ENCODE data around the gene PTPN3.

The PTPN3 gene

DNA sequence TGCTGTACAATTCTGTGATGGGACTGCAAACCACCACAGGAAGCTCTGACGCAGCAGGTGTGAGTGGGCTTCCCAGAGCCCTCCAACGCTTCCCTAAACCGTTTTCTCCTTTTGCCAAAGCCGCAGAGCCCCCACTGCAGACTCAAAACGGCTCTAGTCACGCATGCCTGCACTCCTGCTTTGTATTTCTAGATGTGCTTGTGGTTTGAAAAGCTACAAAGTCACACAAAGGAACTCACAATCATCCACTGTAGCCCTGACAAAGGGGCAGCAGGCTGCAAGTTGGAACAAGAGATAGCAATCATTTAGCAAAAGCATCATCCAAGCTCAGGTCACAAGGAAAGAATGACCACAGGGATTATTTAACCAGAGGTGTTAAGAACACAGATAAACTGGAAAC, 79.3 kb downstream of the PTPN3 start:
- peak; percentile 8 for DNase-seq

DNA sequence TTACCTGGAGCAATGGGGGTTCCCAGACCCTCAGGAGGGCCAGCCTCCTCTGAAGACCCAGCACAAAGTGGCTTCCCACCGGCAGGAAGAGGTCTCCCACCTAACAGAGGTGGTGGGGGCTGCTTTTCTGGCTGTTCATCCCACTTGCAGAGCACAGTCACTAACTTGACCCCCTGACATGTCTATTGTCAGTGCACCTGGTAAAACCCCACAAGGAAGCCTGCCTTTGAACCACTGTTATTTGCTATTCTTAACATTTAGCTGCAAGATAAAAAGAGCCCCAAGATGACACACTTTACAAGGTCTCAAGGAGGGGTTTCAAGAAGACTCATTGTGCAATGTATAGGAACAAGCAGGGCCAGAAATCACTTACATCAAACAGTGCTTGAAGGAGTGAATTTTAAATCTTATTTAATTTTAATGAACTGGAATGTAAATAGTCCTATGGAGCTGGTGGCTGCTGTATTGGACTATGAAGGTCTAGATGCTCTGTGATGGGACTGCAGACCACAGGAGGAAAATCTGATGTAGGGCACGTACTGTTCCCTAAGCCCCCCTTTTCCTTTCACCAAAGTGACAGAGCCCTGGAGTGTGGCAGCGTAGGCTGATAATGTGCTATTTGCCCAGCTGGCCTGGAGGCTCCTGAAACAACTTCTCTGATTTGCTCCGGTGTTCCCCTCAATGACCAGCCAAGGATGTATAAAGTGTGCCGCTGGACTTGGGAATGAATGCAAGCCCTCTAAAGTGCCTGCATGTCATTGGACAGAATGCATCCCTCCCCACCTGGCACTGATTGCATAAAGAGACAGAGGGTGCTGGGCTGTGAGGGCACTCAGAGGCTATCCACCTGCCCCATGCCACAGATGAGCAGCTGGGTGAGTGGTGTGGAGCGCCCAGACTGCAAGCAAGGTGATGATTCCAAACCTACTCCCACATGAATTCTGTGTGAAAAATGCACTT, 80.2 kb downstream of the PTPN3 start:
- DNase-seq = no peak

DNA sequence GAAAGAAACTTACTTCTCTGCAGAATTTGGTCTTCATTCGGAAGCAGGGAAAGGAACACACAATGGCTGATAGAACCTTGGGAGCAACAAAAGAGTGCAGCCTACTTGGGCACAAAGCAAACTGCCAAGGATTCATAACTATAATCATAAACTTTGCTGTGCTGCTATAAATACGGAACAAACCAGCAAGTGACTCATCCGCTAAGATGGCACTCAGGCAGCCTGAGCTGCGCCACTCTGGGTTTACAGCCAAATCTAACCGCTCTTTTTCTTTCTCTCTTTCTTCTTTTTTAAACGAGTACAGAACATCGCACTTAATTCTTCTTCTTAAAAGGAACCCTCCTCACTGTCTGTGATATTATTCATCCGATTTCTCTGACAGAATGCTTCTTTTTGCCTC, 81.1 kb downstream of the PTPN3 start:
- DNase-seq = no peak

DNA sequence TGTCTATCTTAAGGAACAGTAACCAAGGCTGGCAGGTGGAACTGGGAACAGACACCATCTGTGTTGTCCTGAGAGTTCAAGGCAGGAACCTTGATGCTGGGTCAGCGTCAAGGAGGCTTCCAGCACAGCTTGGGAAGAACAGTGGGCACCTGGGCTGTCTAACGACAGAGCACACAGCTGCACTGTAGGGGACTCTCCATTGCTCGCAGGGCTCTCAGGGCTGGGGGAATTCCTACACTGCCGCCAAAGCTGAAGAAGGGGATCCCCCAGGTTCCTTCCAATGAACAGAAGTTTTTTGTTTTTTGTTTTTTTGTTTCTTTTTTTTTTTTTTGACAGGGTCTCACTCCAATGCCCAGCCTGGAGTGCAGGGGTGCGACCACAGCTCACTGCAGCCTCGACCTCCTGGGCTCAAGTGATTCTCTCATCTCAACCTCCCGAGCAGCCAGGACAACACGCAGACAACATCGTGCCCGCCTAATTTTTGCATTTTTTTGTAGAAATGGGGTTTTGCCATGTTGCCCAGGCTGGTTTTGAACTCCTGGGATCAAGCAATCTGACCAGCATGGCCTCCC, 81.9 kb downstream of the PTPN3 start:
- DNase-seq = no peak

DNA sequence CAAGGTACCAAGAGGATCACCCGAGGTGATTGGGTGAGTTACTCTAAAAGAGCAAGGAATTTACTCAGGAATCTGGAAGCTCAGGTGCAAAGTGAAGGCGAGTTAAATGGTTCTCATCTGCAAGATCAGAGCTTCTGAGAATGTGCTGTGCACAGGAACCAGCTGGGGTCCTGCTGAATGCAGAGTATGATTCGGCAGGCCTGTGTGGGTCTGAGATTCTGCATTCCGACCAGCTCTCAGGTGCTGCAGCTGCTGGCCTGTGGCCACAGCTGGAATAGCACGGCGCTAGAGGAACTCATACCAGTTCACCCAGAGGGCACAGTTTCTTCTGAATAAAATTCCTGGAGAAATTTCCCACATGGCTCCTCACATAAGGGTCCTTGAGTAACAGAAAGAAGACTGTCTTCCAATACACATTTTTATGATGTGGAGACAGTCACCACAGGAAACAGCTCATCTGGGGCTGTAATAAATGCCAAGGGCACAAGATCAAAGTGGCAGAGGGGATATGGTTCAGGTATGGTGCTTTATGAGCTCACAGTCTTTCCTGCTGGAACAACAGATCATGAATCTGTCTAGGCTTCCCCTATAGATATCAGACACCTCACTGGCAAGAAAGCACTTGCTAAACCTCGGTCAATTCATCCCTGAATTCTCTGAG, 83.9 kb downstream of the PTPN3 start:
- no peak for DNase-seq

DNA sequence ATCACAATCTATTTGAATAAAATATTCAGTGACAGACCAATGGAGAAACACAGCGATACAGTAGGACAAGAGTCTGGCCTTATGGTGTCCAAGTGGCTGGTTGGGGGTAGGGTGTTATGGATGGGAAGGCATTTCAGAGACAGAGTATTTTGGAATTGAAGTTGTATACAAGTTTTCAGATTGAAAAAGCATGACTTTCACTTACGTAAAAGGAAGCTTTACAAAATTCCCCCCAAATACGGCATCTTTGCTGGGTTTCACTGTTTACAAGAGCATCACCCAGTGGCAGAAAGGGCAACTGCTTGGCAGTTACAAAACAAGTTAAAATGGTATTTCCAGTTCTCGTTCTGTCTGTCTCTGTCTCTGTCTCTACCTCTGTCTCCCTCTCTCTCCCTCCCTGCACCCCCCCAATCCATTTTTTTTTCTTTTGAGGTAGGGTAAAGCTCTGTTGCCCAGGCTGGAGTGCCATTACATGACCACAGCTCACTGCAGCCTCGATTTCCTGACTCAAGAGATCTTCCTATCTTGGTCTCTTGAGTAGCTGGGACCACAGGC, 86.2 kb downstream of the PTPN3 start:
- DNase-seq = no peak

DNA sequence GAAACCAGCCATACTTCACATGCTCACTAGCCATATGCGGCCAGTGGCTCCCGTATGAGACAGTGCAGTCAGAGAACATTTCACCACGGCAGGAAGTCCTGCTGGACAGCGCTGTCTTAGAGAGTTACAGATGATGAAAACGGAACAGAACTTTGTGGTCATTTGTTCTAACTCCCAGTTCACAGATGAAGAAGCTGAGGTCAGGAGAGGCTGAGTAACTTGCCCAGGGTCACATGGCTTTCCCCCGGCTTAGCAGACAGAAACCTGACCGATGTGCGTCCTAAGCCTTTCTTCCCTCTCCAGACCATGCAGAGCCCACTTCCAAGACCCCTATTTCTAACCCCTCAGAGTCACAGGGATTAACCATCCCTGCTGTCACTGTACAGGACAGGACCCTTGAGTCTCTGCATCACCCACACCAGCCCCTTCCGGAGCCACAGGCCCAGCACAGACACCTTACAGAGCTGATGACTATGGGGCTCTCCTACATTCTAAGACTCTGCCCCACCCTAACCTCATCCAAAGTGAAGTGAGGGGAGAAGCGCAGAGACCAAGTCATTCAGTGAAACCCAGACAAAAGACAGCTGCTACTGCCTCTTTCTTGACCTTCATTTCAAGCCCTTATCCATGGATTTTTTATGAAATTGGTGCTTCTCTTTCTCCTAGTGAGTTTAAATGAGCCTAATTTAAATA, 86.9 kb downstream of the PTPN3 start:
- no peak for DNase-seq

- no peak for DNase-seq
Measured at GRCh38 chr9:109409773-109410397, 88.2 kb downstream of the PTPN3 start.

- DNase-seq = no peak
Measured at GRCh38 chr9:109408759-109409462, 89.2 kb downstream of the PTPN3 start.

DNA sequence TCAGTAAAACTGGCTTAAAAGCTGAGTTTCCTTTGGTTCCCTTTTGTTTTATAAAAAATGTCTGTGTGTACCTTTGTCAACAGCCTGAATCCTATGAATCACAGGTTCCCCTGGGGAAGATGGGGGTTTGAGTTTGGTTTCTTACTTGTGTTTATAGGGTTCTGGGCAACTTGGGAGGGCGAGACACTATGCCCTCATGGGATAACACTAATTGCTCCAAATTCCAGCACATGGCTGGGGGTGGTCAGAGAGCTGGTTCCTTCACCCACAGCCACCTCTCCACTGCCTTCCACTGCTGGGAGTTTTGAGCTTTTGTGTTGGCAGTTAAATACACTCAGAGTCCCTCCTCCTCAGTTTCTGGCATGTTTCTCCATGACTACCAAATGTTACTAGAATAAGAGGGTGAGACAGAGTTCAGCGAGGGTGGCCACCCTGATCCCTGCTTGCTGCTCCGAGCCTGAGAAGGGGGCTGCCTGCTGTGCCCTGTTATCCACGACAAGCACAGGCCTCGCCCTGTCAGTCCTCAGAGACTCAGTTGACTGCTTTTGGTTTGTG, 94.3 kb downstream of the PTPN3 start:
- no peak for DNase-seq

DNA sequence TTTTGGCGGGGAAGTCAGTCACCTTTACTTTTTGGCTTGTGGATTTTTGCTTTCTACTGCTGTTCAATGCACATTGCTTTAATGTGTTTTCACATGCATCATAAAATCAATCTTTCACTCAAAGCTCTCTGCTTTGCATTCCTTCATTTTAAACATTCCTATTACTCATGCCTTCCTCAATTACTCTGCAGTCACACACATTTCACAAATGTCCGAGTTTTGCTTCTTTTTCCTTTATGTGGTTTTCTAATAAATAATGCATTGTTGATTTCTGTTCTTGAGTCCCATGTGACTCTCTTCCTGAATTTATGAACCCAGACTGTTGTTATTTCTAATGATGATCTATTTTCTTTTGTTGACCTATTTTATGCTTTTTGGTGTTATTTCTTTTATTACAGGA, 95.0 kb downstream of the PTPN3 start:
- no peak for DNase-seq

GRCh38 chr9:109401990-109402318, 96.2 kb downstream of the PTPN3 start:
- DNase-seq = no peak

- no peak for DNase-seq
Measured at GRCh38 chr9:109401169-109401989, 96.7 kb downstream of the PTPN3 start.

DNA sequence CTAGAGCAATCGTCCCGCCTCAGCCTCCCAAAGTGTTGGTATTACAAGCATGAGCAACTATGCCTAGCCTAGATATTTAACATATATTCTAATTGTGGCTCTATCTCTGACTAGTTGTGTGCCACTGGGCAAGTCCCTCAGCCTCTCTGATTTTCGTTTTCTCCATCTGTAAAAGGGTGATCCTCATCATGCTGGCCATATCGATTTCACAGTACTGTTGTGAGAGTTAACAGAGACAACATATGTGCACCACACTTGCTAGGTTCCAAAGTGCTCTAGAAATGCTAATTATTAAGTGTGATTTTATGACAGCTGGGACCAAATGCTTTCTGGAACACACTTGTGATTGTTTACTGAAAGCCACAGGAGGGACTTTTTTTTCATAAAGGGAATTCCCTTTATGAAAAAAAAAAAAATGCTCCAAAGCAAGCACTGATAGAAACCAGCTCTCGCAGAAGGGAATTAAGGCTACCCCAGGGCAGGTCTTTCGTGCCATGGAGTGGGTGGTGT, 98.8 kb downstream of the PTPN3 start:
- no peak for DNase-seq

DNA sequence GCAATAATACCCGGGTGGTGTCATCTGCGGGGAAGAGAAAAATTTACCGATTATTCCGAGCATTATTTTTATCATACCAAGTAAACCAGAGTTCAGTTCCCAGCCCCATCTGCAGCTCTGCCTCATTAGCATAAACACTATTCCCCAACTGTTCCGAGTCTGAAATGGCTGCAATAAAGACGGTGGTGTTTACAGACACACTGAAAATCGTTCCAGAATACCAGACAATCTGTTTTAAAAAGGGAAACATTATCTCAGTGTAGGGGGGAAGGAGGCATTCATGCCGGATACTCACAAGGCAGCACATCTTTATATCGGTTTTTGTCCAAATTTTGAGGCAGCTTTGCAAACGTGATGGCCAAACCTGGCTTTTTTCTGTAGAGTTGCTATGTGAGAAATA, 106.9 kb downstream of the PTPN3 start:
- DNase-seq = no peak

DNA sequence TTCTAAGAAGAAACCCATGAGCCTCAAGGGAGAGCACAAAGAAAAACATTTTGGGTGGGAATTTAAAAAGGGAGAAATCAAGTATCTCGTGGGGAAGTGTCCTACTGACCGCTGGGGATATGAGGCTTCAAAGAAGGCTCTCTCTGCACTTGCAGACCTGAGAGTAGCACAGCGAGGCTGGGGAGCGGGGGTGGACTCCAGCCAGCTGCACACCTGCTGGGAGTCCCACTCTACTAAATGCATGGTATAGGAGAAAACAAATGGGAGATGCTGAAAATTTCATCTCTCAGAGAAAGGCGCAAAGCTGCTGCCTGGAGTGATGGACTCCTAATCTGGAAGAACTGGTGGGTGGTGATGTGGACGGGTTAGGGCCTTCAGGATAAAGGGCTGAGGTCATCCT, 110.3 kb downstream of the PTPN3 start:
- DNase-seq = no peak

DNA sequence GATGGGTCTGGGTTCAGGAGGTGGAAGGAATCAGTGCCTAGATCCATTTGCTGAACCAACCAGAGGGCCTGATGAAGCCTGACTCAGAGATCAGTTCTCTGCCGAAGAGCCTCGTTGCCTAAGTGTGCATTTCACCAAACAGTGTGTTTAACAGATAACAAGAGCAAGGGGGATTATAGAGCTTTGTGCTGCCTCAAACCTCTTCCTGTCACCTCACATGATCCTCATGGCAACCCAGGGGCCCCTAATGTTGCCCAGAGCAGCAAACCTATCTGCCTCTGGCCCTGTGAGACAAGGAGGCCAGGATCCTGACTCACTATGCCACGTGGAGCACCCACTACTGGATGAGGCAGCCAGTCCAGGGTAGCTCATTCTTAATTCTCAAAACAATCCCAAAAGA, 110.9 kb downstream of the PTPN3 start:
- DNase-seq = no peak

GRCh38 chr9:109385499-109385898, 112.6 kb downstream of the PTPN3 start:
- no peak for DNase-seq

- no peak for DNase-seq
Measured at GRCh38 chr9:109383947-109384346, 114.2 kb downstream of the PTPN3 start.

DNA sequence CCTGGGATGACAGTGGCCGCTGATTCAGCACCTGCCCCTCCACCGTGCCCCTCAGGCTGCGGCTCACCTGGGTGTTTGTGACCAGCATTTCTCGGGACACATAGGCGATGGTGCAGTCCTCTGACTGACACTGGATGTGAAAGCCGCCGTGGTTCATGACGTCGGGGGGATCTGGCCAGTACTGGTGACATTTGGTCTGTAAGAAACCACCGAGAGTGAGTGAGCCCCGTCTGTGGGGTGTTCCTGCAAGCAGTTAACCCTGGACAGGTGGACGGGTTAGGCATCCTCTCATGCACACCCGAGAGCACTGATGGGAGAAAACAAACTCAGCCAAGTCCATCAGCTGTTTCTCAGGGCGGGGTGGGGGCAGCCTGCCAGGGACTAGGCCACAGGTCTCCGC, 114.8 kb downstream of the PTPN3 start:
- no peak for DNase-seq

- DNase-seq = no peak
Measured at GRCh38 chr9:109382585-109382984, 115.5 kb downstream of the PTPN3 start.

Measured in kidney glomerular epithelial cell (primary cell).